ENCODE measurements around the gene COL18A1. TPM values are rescaled to one million over a fixed set of nuclear protein-coding genes. Genes with fewer than 3 reads are reported as not detected.

Gene COL18A1
- polyA plus RNA-seq, 3 donors, result 0.80 to 4.1 (median 1.1) TPM

DNA sequence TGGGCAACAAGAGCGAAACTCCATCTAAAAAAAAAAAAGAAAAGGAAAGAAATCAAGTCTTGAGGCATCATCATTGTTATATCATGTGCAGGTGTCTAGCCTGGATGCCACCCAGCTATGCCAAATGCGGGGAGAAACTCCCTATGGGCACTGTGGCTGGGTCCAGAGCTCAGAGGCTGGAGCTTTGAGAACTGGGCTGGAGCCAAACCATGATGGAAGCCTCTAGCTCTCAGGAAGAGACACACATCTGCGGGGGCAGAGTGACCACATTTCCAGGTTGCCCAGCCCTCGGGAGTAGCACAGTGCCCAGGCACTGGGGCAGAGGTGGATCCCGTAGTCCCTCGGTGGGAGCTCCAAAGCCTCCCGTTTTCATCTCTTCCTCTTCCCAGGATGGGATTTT lies 58.9 kb downstream of the COL18A1 start:
- Histone ChIP-seq H4K20me1 (ENCODE audit: insufficient read depth, low read length) (no peaks in the 10 kb centered on the region), H3K27ac (ENCODE audit: low read depth in 1 of 2, low read length in 2 of 2) (no peak overlapping the region), H3K9ac (ENCODE audit: insufficient read depth, low read length, poor library complexity, severe bottlenecking) (no peak overlapping the region), H3K27me3 (ENCODE audit: control insufficient read depth in 2 of 2, insufficient read depth in 2 of 2, low read length in 2 of 2) (no peaks in the 10 kb centered on the region), H3K79me2 (ENCODE audit: insufficient read depth, low read length) (no peaks in the 10 kb centered on the region), H3K4me1 (ENCODE audit: control insufficient read depth in 1 of 2, insufficient read depth in 2 of 2, low read length in 2 of 2) (no peaks in the 10 kb centered on the region), H3K4me3 (replicated peaks in 1 of 3; ENCODE audit: low read depth in 2 of 3, low read length in 3 of 3) (no peak overlapping the region), H3K36me3 (replicated peaks in 1 of 2; ENCODE audit: control insufficient read depth in 1 of 2, insufficient read depth in 2 of 2, low read length in 2 of 2) (no peaks in the 10 kb centered on the region), H2AFZ (ENCODE audit: insufficient read depth, low read depth, low read length, poor library complexity, severe bottlenecking) (no peak overlapping the region), H3K9me3 (replicated peaks in 1 of 2; ENCODE audit: control insufficient read depth in 1 of 2, insufficient read depth in 1 of 2, low read length in 2 of 2) (peaks cover 0 to 3% of the 10 kb centered on the region in 2 donors), H3K4me2 (replicated peaks; ENCODE audit: extremely low read depth, low read length, poor library complexity, severe bottlenecking) (no peak overlapping the region)
- no peak overlapping the region for H3K4me3 Mint-ChIP-seq
- no peak overlapping the region for H3K27ac Mint-ChIP-seq
- H3K9me3 Mint-ChIP-seq, result peaks cover 0 to 18% (median 8%) of the 10 kb centered on the region in 7 donors
- intact Hi-C loops (cut with micrococcal nuclease), result no loop called here
- peaks cover 4 to 19% (median 17%) of the 10 kb centered on the region in 3 donors for H3K27me3 Mint-ChIP-seq (ENCODE audit: low read depth in 3 of 3)
- H3K36me3 Mint-ChIP-seq, result no peaks in the 10 kb centered on the region
- no peak for TF ChIP-seq CTCF (IDR thresholded peaks at IDR 0.05)
- no peak for DNase-seq
- WGBS (ENCODE audit: insufficient coverage), result 84% methylated on average over 3 of the region's 7 CpGs
- H3K4me1 Mint-ChIP-seq, result no peaks in the 10 kb centered on the region

GRCh38 chr21:45464309-45464708 lies 59.3 kb downstream of the COL18A1 start:
- Histone ChIP-seq H3K79me2 (ENCODE audit: insufficient read depth, low read length) (no peaks in the 10 kb centered on the region), H3K36me3 (replicated peaks in 1 of 2; ENCODE audit: control insufficient read depth in 1 of 2, insufficient read depth in 2 of 2, low read length in 2 of 2) (no peaks in the 10 kb centered on the region), H4K20me1 (ENCODE audit: insufficient read depth, low read length) (no peaks in the 10 kb centered on the region), H3K9me3 (replicated peaks in 1 of 2; ENCODE audit: control insufficient read depth in 1 of 2, insufficient read depth in 1 of 2, low read length in 2 of 2) (peaks cover 0 to 3% of the 10 kb centered on the region in 2 donors), H3K27ac (ENCODE audit: low read depth in 1 of 2, low read length in 2 of 2) (no peak overlapping the region), H2AFZ (ENCODE audit: insufficient read depth, low read depth, low read length, poor library complexity, severe bottlenecking) (no peak overlapping the region), H3K4me3 (replicated peaks in 1 of 3; ENCODE audit: low read depth in 2 of 3, low read length in 3 of 3) (no peak overlapping the region), H3K4me2 (replicated peaks; ENCODE audit: extremely low read depth, low read length, poor library complexity, severe bottlenecking) (no peak overlapping the region), H3K9ac (ENCODE audit: insufficient read depth, low read length, poor library complexity, severe bottlenecking) (no peak overlapping the region), H3K4me1 (ENCODE audit: control insufficient read depth in 1 of 2, insufficient read depth in 2 of 2, low read length in 2 of 2) (no peaks in the 10 kb centered on the region), H3K27me3 (ENCODE audit: control insufficient read depth in 2 of 2, insufficient read depth in 2 of 2, low read length in 2 of 2) (no peaks in the 10 kb centered on the region)
- WGBS (ENCODE audit: insufficient coverage), result 100% methylated on average over 3 of the region's 5 CpGs
- H3K36me3 Mint-ChIP-seq, result no peaks in the 10 kb centered on the region
- H3K27ac Mint-ChIP-seq, result no peak overlapping the region
- peaks cover 0 to 18% (median 8%) of the 10 kb centered on the region in 7 donors for H3K9me3 Mint-ChIP-seq
- TF ChIP-seq CTCF (IDR thresholded peaks at IDR 0.05), result no peak
- intact Hi-C loops (cut with micrococcal nuclease), result no loop called here
- H3K27me3 Mint-ChIP-seq (ENCODE audit: low read depth in 3 of 3), result peaks cover 4 to 19% (median 17%) of the 10 kb centered on the region in 3 donors
- no peak for DNase-seq
- H3K4me1 Mint-ChIP-seq, result no peaks in the 10 kb centered on the region
- no peak overlapping the region for H3K4me3 Mint-ChIP-seq

Measured in CD14-positive monocyte (primary cell).